ENCODE results near the gene CTAG1B. TPM values are rescaled to one million over a fixed set of nuclear protein-coding genes. Genes with fewer than 3 reads are reported as not detected.

CTAG1B gene
- total and polyA plus RNA-seq, 2 experiments from 2014 or later = not detected

- H2AFZ ChIP-seq = no peak overlapping the region
- H3F3A ChIP-seq (replicated peaks; ENCODE audit: low read depth) = no peaks in the 10 kb centered on the region
- H3K27me3 Mint-ChIP-seq (ENCODE audit: insufficient read depth, low read depth, poor library complexity) = no peaks in the 10 kb centered on the region
- H3K9me3 Mint-ChIP-seq = peaks cover 3% of the 10 kb centered on the region; the same call in 1 of the 3 replicates
- no peaks in the 10 kb centered on the region for H3K36me3 ChIP-seq (ENCODE audit: insufficient read depth)
- no peaks in the 10 kb centered on the region for H3K4me1 ChIP-seq (ENCODE audit: insufficient read depth)
- no peaks in the 10 kb centered on the region for H3K27me3 ChIP-seq (ENCODE audit: insufficient read depth)
- no peaks in the 10 kb centered on the region for H4K20me1 ChIP-seq (replicated peaks; ENCODE audit: insufficient read depth)
- no peak overlapping the region for H3K4me3 ChIP-seq
- peaks cover 3% of the 10 kb centered on the region; the same call in 1 of the 3 replicates for H3K36me3 Mint-ChIP-seq (ENCODE audit: low read depth)
- ATAC-seq (no peak), DNase-seq (ENCODE audit: low spot score) (no peak)
- H3K27ac ChIP-seq (ENCODE audit: low read depth) = no peak overlapping the region
- no peaks in the 10 kb centered on the region for H3K9me2 ChIP-seq (ENCODE audit: insufficient read depth)
- no peak overlapping the region for H3K4me2 ChIP-seq
- no peak overlapping the region for H3K4me3 Mint-ChIP-seq
- H3K79me2 ChIP-seq (replicated peaks; ENCODE audit: insufficient read depth) = no peaks in the 10 kb centered on the region
- TF ChIP-seq JUNB (IDR thresholded peaks at IDR 0.05; ENCODE audit: unreplicated experiment) (no peak), ZNF114 (CRISPR knock-in tag; IDR thresholded peaks at IDR 0.05) (no peak), ZNF331 (CRISPR knock-in tag; IDR thresholded peaks at IDR 0.05; ENCODE audit: low read depth) (no peak)
- H3K4me1 Mint-ChIP-seq = no peaks in the 10 kb centered on the region
- H3K27ac Mint-ChIP-seq = no peak overlapping the region
Measured at GRCh38 chrX:154657226-154657805, 38.2 kb upstream of the CTAG1B start.

GRCh38 chrX:154655786-154656185, 36.7 kb upstream of the CTAG1B start:
- no peak overlapping the region for H3K27ac Mint-ChIP-seq
- no peaks in the 10 kb centered on the region for H4K20me1 ChIP-seq (replicated peaks; ENCODE audit: insufficient read depth)
- DNase-seq (ENCODE audit: low spot score) (no peak), ATAC-seq (no peak)
- H3F3A ChIP-seq (replicated peaks; ENCODE audit: low read depth) = no peaks in the 10 kb centered on the region
- H3K27ac ChIP-seq (ENCODE audit: low read depth) = no peak overlapping the region
- no peaks in the 10 kb centered on the region for H3K4me1 ChIP-seq (ENCODE audit: insufficient read depth)
- H3K4me2 ChIP-seq = no peak overlapping the region
- H3K36me3 ChIP-seq (ENCODE audit: insufficient read depth) = no peaks in the 10 kb centered on the region
- H3K9me3 Mint-ChIP-seq = no peaks in the 10 kb centered on the region
- H3K79me2 ChIP-seq (replicated peaks; ENCODE audit: insufficient read depth) = no peaks in the 10 kb centered on the region
- no peaks in the 10 kb centered on the region for H3K9me2 ChIP-seq (ENCODE audit: insufficient read depth)
- no peak overlapping the region for H2AFZ ChIP-seq
- H3K4me3 ChIP-seq = no peak overlapping the region
- no peaks in the 10 kb centered on the region for H3K36me3 Mint-ChIP-seq (ENCODE audit: low read depth)
- H3K27me3 ChIP-seq (ENCODE audit: insufficient read depth) = no peaks in the 10 kb centered on the region
- peaks cover 2% of the 10 kb centered on the region for H3K27me3 Mint-ChIP-seq (ENCODE audit: insufficient read depth, low read depth, poor library complexity)
- no peaks in the 10 kb centered on the region for H3K4me1 Mint-ChIP-seq
- H3K4me3 Mint-ChIP-seq = no peak overlapping the region
- TF ChIP-seq EZH2 (IDR thresholded peaks at IDR 0.05; ENCODE audit: low read depth, unreplicated experiment) = no peak
- TF ChIP-seq, protein P1, sequence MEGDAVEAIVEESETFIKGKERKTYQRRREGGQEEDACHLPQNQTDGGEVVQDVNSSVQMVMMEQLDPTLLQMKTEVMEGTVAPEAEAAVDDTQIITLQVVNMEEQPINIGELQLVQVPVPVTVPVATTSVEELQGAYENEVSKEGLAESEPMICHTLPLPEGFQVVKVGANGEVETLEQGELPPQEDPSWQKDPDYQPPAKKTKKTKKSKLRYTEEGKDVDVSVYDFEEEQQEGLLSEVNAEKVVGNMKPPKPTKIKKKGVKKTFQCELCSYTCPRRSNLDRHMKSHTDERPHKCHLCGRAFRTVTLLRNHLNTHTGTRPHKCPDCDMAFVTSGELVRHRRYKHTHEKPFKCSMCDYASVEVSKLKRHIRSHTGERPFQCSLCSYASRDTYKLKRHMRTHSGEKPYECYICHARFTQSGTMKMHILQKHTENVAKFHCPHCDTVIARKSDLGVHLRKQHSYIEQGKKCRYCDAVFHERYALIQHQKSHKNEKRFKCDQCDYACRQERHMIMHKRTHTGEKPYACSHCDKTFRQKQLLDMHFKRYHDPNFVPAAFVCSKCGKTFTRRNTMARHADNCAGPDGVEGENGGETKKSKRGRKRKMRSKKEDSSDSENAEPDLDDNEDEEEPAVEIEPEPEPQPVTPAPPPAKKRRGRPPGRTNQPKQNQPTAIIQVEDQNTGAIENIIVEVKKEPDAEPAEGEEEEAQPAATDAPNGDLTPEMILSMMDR (conservative IDR thresholded peaks at IDR 0.05; ENCODE audit: low read depth in 2 of 2) = no peak
- no peak for TF ChIP-seq CREB1 (CRISPR knock-in tag; IDR thresholded peaks at IDR 0.05; ENCODE audit: low read depth)
- TF ChIP-seq, protein P2, sequence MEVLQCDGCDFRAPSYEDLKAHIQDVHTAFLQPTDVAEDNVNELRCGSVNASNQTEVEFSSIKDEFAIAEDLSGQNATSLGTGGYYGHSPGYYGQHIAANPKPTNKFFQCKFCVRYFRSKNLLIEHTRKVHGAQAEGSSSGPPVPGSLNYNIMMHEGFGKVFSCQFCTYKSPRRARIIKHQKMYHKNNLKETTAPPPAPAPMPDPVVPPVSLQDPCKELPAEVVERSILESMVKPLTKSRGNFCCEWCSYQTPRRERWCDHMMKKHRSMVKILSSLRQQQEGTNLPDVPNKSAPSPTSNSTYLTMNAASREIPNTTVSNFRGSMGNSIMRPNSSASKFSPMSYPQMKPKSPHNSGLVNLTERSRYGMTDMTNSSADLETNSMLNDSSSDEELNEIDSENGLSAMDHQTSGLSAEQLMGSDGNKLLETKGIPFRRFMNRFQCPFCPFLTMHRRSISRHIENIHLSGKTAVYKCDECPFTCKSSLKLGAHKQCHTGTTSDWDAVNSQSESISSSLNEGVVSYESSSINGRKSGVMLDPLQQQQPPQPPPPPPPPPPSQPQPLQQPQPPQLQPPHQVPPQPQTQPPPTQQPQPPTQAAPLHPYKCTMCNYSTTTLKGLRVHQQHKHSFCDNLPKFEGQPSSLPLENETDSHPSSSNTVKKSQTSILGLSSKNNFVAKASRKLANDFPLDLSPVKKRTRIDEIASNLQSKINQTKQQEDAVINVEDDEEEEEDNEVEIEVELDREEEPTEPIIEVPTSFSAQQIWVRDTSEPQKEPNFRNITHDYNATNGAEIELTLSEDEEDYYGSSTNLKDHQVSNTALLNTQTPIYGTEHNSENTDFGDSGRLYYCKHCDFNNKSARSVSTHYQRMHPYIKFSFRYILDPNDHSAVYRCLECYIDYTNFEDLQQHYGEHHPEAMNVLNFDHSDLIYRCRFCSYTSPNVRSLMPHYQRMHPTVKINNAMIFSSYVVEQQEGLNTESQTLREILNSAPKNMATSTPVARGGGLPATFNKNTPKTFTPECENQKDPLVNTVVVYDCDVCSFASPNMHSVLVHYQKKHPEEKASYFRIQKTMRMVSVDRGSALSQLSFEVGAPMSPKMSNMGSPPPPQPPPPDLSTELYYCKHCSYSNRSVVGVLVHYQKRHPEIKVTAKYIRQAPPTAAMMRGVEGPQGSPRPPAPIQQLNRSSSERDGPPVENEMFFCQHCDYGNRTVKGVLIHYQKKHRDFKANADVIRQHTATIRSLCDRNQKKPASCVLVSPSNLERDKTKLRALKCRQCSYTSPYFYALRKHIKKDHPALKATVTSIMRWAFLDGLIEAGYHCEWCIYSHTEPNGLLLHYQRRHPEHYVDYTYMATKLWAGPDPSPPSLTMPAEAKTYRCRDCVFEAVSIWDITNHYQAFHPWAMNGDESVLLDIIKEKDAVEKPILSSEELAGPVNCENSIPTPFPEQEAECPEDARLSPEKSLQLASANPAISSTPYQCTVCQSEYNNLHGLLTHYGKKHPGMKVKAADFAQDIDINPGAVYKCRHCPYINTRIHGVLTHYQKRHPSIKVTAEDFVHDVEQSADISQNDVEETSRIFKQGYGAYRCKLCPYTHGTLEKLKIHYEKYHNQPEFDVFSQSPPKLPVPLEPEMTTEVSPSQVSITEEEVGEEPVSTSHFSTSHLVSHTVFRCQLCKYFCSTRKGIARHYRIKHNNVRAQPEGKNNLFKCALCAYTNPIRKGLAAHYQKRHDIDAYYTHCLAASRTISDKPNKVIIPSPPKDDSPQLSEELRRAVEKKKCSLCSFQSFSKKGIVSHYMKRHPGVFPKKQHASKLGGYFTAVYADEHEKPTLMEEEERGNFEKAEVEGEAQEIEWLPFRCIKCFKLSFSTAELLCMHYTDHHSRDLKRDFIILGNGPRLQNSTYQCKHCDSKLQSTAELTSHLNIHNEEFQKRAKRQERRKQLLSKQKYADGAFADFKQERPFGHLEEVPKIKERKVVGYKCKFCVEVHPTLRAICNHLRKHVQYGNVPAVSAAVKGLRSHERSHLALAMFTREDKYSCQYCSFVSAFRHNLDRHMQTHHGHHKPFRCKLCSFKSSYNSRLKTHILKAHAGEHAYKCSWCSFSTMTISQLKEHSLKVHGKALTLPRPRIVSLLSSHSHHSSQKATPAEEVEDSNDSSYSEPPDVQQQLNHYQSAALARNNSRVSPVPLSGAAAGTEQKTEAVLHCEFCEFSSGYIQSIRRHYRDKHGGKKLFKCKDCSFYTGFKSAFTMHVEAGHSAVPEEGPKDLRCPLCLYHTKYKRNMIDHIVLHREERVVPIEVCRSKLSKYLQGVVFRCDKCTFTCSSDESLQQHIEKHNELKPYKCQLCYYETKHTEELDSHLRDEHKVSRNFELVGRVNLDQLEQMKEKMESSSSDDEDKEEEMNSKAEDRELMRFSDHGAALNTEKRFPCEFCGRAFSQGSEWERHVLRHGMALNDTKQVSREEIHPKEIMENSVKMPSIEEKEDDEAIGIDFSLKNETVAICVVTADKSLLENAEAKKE (CRISPR knock-in tag; IDR thresholded peaks at IDR 0.05) = no peak
- TF ChIP-seq STAT1 (IDR thresholded peaks at IDR 0.05; ENCODE audit: unreplicated experiment) = no peak
- no peak for TF ChIP-seq JUNB (IDR thresholded peaks at IDR 0.05; ENCODE audit: unreplicated experiment)
- TF ChIP-seq REST (IDR thresholded peaks at IDR 0.05; ENCODE audit: unreplicated experiment) = no peak
- TF ChIP-seq ZNF114 (CRISPR knock-in tag; IDR thresholded peaks at IDR 0.05) = no peak
- TF ChIP-seq ZNF331 (CRISPR knock-in tag; IDR thresholded peaks at IDR 0.05; ENCODE audit: low read depth) = no peak

Data from GM23338 (cell line).